GM12874 (cell line): ENCODE results near the gene IRGC.

Experiments
- CTCF ChIP-seq: IDR thresholded peaks from 2 replicates; pipeline ENCODE4 v1.5.1; 2011; ENCODE audit warnings: low read depth, mild to moderate bottlenecking, control low read depth, low read length, moderate library complexity; ENCODE audit not compliant: insufficient read depth

Gene IRGC

GRCh38 chr19:43692385-43692784 is 23.5 kb upstream of the IRGC start:
- TF ChIP-seq CTCF: no peak

- no peak for TF ChIP-seq CTCF
Measured at GRCh38 chr19:43692877-43693276, 23.0 kb upstream of the IRGC start.

DNA sequence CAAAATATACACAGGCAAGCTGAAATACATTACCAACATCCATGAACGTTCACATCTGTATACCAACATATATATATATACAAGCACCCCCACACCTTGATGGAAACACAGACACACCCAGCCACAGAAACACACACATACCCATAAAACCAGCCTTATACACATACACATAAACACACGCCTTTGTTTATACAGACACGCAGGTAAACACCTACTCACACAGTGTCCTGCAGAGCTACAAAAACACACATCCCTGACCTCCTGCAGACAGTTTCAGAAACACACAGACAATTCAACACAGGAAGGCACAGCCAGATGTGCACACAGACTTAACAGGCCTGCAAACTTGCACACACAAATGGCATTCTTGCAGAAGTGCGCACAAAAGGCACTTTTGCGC is 21.3 kb upstream of the IRGC start:
- no peak for TF ChIP-seq CTCF

GRCh38 chr19:43695985-43696704 is 19.7 kb upstream of the IRGC start:
- no peak for TF ChIP-seq CTCF

DNA sequence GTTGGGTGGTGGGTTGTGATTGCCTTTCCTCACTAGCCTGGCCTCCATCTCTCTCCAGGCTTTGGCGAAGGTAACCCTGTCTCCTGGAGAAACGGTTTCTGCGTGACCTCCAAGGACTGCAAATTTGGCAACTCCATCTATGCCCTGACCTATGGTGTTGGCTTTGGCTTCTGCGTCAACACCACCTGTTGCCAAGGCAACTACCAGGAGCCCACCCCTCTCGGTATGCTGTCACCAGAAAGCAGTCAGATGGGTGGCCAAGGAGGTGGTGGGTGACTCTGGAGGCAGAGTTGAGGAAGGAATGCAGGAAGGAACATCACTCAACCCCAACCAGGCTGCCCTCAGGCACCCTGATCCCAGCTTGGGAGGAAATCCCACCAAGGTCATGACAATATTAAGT is 18.6 kb upstream of the IRGC start:
- TF ChIP-seq CTCF: no peak

GRCh38 chr19:43699506-43700394 is 16.1 kb upstream of the IRGC start:
- TF ChIP-seq CTCF: no peak

DNA sequence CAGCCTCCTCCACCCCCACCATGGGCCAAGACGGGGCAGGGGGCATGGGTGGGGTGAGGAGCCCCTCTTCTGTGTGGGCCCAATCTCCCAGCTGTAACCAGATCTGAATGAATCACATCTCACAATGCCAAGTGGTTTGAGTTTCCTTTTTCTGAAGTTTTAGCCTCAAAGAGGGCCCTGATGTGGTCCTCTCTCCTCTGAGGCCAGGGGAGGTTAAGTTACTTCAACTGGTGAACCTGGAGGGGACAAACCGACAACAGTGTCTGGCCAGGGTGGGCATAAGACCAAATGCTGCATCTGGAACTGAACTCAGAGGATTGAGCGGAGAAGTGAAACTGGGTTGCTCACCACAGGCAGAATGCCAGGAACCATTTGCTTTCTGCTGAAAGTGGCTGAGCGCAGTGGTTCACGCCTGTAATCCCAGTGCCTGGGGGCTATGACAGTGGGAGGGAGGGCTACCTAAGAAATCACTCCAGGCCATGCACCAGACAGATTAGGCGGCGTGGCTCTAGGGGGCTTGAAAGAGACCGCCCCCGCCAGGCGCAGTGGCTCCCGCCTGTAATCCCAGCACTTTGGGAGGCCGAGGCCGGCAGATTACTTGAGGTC is 15.4 kb upstream of the IRGC start:
- no peak for TF ChIP-seq CTCF
